ENCODE results near the gene ABLIM1.

Gene ABLIM1

GRCh38 chr10:114679552-114679951 is 21.5 kb upstream of the ABLIM1 start:
- DNase-seq = no peak

DNA sequence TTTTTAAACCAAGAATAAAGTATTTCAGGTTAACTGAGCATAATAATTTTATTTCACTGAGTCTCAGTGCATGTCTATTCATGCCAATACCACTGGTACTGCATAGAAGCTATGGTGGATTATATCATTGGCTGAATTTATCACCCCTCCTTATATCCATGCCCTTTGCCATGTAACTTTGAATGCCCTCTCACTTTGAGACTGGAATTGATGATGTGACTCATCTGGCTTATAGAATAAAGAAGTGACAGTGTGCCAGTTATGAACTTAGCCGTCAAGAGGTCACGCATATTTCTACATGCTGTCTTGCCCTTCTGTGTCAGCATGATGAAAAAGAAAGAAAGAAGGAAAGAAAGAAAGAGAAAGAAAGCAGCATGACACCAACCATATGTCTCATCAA is 20.7 kb upstream of the ABLIM1 start:
- DNase-seq = no peak

DNA sequence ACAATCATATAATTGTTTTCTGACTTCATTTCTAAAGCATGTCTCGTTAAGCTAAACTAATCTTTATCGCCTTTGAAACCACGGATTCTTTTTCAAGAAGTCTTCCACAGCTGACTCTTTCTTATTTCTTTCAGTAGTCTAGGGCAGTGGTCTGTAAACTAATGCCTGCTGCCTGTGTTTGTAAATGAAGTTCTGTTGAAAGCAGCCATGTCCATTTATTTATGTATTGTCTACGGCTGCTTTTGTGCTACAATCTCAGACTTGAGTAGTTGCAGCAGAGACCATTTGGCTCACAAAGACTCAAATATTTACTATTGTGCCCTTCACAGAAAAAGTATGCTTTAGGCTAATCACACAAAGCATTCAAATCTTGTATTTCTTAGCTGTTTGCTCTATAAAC is 20.3 kb upstream of the ABLIM1 start:
- no peak for DNase-seq

GRCh38 chr10:114674346-114674745 is 16.3 kb upstream of the ABLIM1 start:
- no peak for DNase-seq

DNA sequence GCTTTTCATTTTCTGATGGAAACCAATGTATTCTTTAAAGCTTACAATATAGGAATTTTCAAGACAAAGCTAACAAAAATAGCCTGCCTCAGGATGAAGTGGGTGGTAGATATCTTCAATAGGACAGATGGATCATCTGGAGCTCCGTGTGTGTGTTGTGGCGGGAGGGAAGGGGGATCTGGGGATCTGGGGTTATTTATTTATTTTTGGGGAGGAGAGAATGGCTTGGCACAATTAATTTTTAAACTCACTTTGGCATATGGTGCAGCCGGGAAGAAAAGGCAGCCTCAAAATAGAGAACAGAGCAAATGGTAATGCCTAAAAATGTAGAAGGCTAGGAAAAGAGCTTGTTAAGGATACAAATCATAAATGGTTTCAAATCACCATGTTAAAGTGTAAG is 11.6 kb upstream of the ABLIM1 start:
- DNase-seq = no peak

DNA sequence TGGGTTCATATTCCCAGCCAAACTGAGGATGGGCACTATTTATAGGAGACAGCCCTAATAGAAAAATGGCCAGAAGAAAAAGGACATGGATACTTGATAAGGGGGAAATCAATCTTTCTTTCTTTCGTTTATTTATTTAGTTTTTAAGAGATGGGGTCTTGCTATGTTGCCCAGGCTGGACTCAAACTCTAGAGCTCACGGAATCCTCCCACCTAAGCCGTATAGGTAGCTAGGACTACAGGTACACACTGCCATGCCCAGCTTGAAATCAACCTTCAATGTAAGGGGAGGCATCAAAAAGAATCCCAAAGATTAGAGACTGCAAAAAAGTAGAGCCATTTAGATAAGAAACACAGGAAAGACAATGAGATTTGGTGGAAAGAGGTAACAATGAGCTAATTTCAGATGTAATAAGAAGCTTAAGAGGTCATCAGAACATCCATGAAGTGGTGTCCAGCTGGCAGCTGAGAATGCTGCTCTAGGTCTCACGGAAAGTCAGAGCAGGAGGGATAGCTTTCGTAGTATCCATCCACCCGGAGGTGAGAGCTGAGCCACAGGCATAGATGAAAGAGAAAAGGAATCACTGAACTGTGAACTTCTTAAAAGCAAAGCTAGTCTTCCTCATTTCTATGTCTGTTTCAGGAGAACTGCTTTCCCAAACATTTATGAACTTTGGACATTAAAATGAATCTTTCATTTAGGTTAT is 10.5 kb upstream of the ABLIM1 start:
- DNase-seq = no peak

GRCh38 chr10:114665873-114666272 is 7.8 kb upstream of the ABLIM1 start:
- DNase-seq = no peak

DNA sequence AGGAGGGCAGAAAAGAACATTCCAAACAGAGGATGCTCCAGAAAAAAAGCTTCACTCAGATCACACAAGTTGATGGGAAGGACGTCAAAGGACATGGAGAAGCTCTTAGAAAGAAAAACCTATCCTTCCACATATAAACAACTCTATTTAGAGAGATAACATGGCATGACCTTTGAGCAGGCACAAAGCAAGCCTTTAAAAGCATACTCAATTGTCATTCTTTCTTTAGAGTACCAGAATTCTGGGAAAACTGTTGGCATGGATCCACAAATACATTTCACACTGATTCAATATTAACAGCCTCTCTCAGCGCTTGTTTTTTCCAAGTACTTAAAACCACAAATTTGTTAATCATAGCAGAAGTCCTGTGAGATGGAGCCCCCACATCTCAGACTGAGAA is 7.3 kb upstream of the ABLIM1 start:
- DNase-seq = no peak

- DNase-seq = no peak
These were observed 6.1 kb upstream of the ABLIM1 start for GRCh38 chr10:114664127-114664526.

- DNase-seq = no peak
These were observed 5.6 kb upstream of the ABLIM1 start for GRCh38 chr10:114663626-114664025.

GRCh38 chr10:114662646-114663217 is 4.7 kb upstream of the ABLIM1 start:
- DNase-seq = no peak

DNA sequence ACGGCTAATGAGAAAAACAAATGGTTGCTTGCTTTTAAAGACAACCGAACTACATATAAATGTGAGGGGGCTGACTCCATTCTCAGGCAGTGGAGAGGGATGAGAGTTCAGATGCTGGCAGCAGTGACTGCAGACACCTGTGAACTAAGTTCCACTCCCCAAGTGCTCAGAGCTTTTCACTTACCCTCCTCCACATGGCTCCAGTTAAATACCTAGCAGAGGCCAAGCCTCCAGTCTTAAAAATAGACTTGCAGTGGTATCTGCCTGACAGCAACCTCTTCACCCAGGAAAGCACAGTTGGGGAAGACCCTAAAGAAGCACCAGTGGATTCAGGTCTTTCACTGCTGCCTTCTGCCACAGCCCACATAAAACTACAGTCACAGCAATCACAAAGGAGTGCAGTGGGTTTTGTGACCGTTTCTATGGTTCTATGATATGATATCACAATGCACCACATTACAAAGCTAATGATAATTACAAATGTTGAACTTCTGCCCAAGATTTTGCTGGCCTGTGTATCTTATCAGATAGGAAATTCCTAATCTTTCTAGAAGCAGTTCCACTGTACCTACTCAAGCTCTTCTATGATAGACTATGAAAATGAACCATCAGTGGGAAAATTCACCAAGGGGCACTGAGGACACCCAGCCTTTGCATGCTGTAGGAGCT is 3.3 kb upstream of the ABLIM1 start:
- DNase-seq = no peak

DNA sequence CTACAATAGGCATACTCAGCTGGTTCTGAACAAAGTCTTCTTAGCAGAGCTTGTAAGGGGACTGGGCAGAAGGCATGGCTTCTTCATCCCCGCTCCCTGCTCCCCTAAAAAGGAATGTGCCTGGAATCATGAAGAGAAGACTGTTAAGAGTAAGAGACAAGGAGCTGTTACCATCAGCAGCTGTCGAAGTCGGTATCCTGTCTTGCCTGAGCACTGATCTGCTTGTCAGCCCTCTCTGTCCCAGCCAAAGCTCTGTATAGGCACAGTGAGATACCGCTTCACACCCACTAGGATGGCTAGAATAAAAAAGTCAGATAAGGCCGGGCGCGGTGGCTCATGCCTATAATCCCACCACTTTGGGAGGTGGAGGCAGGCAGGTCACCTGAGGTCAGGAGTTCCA is 2.4 kb downstream of the ABLIM1 start:
- DNase-seq = no peak

- no peak for DNase-seq
These were observed 3.1 kb downstream of the ABLIM1 start for GRCh38 chr10:114654822-114655575.

- DNase-seq = no peak
These were observed 4.1 kb downstream of the ABLIM1 start for GRCh38 chr10:114653926-114654325.

GRCh38 chr10:114652402-114653368 is 5.4 kb downstream of the ABLIM1 start:
- no peak for DNase-seq

GRCh38 chr10:114650831-114651230 is 7.2 kb downstream of the ABLIM1 start:
- DNase-seq = no peak

- DNase-seq = no peak
These were observed 7.8 kb downstream of the ABLIM1 start for GRCh38 chr10:114650266-114650665.

- DNase-seq = no peak
These were observed 8.7 kb downstream of the ABLIM1 start for GRCh38 chr10:114649217-114649903.

DNA sequence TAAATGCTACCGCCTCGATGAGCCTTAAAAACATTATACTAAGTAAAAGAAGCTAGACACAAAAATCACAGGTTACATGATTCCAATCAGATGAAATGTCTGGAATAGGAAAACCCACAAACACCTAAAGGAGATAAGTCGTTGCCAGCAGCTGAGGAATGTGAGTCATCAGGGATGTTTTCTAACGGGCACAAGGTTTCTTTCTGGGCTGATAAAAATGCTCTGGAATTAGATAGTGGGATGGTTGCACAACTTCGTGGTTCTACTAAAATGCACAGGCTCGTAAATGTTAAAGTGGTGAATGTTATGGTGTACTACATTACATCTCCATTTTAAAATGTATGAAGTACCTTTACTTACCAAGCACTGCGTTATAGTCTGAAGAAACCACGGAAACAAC is 9.7 kb downstream of the ABLIM1 start:
- no peak for DNase-seq

- no peak for DNase-seq
These were observed 10.4 kb downstream of the ABLIM1 start for GRCh38 chr10:114647545-114648138.
